GM19238 (cell line): ENCODE data around the gene BEX4.

Source experiments
- DNase-seq: peaks from one replicate; pipeline ENCODE4 v3.0.0; 2011; ENCODE audit warnings: low spot score; ENCODE audit not compliant: insufficient read length

BEX4 gene

DNA sequence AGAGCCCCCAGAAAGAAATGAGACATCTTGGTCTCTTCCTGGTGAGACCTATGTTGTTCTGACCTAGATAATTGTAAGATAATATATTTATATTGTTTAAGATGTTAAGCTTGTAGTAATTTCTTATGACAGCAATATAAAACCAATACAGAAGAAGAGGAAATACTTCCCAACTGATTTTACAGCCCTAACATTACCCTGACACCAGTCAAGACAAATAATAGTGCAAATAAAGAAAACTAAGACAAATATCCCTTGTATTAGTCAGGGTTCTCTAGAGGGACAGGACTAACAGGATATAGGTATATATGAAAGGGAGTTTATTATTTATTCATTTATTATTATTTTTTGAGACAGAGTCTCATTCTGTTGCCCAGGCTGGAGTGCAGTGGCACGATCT, 21.4 kb downstream of the BEX4 start:
- DNase-seq: no peak

DNA sequence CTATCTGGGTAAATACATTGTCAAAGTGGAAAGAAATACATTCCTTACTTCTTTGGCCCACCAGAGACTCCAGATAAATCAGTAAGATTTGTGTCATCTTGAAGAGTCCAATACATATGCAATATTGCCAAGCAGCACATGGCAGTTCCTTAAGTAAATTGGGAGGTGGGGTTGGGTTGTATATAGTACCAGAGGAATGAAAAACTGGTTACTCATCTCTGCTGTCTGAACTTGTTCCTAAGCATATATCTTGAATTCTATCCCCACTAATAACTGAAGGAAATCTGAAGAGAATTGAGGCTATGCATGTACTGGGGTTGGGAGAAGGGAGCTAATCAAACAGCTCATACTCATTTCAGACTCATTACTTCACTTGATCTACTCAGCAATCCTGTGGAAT, 25.2 kb downstream of the BEX4 start:
- DNase-seq: no peak

DNA sequence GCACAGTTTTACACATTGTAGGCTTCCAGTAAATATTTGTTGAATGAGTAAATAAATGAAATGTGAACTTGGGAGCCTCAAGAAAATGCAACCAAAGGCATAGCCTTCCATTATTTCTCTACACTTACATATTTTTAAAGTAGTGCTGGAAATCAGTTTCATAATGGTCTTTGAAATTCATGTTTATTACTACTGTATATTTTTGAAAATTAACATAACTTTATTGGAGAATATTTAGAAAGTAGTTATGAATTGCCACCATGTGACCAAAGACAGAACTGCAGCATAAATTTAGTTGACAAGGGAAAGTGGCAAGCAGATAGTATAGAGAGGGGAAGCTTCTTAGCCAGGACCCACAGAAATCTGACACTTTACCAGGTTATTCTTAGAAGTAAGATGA, 33.6 kb downstream of the BEX4 start:
- DNase-seq: no peak

DNA sequence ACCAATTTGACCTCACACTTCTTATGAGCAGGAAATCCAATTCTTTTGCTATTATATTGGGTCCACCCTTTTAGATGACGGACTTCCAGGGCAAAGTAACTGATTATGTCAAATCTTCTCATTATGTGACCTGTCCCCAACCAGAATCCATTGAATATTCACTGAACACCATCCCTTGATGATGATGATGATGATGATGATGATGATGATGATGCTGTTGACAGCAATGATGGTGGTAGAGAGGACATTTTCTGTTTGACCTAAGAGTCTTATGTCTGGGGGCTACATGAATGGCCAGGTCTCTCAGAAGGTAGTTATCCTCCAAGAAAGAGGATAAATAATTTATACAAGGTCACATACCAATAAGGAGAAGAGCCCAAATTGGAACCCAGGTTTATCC, 34.9 kb downstream of the BEX4 start:
- DNase-seq: no peak

DNA sequence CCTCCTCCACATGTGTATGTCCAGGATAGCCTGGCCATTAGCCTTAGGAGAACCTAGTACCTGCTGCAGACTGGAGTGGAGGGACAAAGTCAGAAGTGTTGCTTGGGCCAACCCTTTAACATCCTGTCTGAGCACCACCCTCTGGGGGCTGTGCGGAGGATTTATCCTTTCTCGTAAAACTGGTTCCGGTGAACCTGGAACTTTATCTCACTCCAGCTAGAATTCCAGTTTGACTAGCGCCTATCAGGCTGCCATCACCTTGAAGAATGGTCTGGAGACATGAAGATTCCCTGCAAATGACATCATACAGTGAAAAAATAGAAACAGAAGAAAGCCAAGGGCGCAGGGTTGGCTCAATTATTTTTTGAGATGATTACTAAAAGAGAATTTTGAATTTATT, 36.1 kb downstream of the BEX4 start:
- no peak for DNase-seq

DNA sequence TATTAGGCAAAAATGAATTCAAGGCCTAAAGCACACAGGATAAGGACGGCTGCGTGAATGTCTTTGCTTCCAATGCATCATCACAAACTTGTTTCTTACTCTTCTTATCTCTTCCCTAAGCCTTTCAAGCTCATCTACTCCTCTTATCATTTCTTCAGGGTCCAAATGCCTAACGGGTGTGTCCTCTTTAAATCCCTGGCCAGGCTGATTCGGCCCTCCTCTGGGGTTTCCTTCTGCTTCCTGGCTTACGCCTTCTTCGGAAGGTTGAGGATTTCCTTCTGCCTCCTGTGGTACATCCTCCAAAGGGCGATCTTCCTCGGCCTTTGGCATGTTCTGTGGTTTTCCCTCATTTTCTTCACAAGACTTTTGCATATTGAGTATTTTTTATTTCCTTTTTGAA, 38.7 kb downstream of the BEX4 start:
- DNase-seq: no peak

DNA sequence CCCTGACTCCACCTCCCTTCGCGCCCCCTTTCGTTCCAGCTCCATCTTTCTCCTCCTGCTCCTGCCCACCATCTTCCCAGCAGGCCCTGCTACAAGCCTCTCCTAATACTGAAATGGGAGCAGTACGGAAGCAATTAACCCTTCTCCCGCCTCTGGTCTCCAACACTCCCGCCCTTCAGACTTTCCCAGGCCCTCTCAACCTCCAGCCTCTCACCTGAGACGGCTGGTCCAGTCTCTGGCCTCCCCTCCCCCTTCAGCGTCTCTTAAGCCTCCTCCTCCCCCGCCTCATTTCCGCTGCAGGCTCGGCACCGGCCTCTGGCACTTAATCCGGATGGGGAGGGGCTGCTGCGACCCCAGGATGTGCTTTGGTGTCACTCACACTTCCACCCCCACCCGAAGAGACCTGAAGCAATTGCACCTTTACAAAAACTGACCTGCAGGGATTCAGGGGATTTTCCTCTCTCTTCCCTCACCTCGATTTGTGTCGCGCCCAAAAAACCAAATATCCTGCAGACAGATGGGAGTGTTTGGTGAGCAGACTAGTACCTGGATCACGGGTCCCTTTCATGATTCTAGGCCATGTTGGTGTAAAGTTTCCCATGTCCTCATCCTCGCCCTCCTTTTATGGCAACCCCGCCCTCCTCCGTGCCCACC, 39.4 kb downstream of the BEX4 start:
- DNase-seq: peak; percentile 16

DNA sequence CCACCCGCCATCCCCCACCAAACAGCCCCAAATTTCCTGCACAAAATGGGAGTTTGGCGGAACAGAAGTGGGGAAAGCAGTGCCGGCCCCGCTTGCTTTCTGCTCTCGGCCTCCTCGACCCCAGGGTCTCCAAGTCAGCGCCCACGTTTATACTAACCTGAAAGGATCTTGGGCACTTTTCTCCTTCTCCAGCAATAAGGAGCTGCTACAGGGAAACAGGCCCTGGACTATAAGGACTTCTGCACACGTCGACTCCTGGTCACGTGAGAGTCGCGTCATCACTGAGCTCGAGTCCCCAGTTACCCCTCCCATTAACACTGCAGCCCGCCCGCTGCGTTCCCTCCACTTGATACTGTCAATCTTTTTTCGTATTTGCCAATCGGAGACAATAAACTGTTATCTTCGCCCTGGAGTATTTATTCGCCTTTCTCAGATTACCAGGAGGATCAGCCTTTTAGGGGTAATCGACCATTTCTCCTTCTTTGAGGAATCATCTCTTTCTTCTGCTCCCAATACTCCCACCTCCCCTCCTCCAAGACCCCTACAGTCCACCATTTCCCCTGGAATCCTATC, 40.1 kb downstream of the BEX4 start, which contains the start of gene TCEAL8:
TSS of gene TCEAL8 (minus strand) at position 235 of the 573 bp plus-strand sequence. CDS start 1,176 bp downstream, outside the sequence.
- DNase-seq: peak; percentile 37

DNA sequence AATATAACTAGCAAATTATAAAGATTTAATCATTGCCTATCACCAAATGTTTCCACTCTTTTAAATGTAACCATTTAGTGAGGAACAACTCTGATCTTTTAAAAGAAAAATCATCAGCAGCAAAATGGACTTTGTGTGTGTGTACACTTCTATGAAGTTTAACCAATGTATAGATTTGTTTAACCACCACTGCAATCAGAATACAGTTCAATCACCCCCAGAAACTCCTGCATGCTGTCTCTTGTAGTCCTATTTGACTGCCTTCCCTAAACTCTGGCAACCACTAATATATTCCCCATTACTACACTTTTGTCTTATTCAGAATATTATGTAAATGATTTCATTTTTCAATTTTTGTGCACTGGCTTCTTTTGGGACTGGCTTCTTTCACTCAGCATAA, 41.7 kb downstream of the BEX4 start:
- DNase-seq: no peak

DNA sequence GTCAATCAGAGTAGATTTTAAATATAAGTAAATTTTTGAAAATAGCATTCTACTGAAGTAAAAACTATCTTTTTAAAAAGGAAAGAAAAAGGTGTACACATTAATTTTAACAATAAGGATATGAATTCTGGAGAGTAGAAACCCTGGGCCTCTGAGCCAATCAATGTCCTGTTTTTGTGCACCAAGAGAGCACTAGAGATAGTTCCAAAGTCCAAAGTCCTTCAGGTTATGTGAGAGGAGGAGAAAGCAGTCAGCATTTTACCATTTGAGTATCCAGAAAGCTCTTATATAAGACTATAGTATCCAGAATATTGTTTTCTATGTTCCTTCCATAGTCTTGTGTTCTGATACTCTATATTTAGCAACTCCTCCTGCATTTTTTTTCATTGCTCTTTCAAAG, 43.4 kb downstream of the BEX4 start:
- no peak for DNase-seq
